Measurements from ENCODE around the gene TMEM222.

Gene TMEM222

DNA sequence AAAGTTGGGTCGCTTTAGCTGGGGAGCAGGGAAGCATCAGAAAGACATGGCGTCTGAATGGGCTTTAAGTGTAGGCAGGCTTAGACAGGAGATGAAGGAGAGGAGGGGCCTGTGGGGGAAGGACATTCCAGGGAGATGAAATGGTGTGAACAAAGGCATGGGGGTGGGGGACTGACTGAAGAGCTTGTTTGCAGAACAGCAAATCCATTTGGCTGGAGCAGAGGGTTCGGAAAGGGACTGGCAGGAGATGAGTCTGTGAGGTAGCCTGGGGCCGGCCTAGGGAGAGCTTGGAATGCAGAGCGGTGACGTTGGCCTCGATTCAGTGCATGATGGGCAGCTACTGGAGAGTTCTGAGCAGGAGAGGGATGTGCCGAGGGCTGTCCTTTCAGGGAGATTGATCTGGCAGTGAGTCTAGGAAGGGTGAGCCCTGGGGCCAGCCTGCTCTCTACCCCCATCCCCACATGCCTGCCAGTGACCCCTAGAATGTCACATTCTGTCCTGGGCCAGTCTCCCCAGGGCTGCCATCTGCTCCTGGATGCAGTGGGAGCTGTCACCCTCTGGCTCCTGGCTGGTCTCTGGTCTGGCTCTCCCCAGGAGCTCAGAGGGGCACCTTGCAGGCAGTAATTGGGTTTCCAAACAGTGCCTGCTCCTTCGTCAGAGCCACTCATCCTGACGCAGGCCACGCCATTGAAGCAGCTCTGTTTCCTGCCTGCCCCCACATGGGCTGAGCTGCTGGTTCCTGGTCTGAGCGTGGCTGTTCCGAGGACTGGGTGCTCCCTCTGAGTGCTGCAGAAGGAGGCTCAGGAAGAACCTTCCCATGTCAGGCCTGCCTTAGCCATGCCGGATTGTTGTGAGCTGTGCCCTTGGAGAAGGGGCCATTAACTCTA lies 22.3 kb upstream of the TMEM222 start:
- Histone ChIP-seq H3K9me3 (ENCODE audit: insufficient read depth, low read length) (no peaks in the 10 kb centered on the region), H3K79me2 (ENCODE audit: insufficient read depth, low read length) (no peaks in the 10 kb centered on the region), H2AFZ (ENCODE audit: low read depth, low read length, severe bottlenecking) (no peak overlapping the region), H3K9me2 (replicated peaks; ENCODE audit: insufficient read depth, low read length) (no peaks in the 10 kb centered on the region), H3K4me2 (ENCODE audit: low read depth, low read length, poor library complexity, severe bottlenecking) (no peak overlapping the region), H3F3A (ENCODE audit: insufficient read depth) (no peaks in the 10 kb centered on the region), H3K36me3 (ENCODE audit: low read length) (no peaks in the 10 kb centered on the region; the same call in 1 of the 2 replicates), H3K9ac (ENCODE audit: low read length) (no peak overlapping the region), H4K20me1 (ENCODE audit: low read depth, low read length) (no peaks in the 10 kb centered on the region), H3K4me3 (ENCODE audit: insufficient read depth, low read length, poor library complexity, severe bottlenecking) (no peak overlapping the region), H3K27ac (ENCODE audit: low read depth, low read length) (no peak overlapping the region), H3K27me3 (ENCODE audit: low read length) (no peaks in the 10 kb centered on the region)
- TF ChIP-seq, protein P1, sequence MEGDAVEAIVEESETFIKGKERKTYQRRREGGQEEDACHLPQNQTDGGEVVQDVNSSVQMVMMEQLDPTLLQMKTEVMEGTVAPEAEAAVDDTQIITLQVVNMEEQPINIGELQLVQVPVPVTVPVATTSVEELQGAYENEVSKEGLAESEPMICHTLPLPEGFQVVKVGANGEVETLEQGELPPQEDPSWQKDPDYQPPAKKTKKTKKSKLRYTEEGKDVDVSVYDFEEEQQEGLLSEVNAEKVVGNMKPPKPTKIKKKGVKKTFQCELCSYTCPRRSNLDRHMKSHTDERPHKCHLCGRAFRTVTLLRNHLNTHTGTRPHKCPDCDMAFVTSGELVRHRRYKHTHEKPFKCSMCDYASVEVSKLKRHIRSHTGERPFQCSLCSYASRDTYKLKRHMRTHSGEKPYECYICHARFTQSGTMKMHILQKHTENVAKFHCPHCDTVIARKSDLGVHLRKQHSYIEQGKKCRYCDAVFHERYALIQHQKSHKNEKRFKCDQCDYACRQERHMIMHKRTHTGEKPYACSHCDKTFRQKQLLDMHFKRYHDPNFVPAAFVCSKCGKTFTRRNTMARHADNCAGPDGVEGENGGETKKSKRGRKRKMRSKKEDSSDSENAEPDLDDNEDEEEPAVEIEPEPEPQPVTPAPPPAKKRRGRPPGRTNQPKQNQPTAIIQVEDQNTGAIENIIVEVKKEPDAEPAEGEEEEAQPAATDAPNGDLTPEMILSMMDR (IDR thresholded peaks at IDR 0.05; ENCODE audit: insufficient read depth, low read length, poor library complexity, severe bottlenecking), result no peak
- TF ChIP-seq EZH2phosphoT487 (conservative IDR thresholded peaks at IDR 0.05; ENCODE audit: low read length), result no peak

DNA sequence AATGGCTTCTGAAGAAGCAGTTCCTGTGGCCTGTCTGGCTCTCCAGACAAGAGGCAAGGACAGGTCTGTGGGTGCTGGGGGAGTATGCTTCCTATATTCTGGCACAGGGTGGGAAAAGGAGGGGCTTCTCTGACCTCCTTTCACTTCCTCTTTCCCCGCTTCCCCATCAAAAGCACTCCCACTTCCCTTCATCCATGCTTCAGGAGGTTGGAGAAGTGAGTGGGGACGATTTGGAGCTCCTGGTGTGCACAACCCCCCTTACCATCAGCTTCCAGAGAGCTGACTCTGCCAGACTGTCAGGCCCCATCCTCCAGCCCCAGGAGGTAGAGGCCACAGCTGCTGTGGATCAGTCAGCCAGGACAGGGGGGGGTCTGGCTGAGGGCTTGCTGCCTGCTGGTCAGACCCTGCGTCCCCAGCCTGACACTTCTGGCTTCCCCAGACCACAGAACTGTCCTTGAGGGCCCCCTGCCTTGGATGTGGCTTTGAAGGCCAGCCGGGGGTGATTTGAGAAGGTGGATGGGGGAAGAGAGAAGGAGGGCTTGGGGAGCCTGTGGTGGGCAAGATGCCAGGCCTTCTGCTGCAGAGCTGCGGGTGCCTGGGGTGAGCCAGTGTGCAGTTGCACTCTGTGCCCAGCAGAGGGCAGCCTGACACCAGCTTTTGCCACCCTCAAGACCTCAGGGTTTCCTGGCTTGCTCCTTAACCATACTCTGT lies 21.5 kb upstream of the TMEM222 start:
- Histone ChIP-seq H3K4me2 (ENCODE audit: low read depth, low read length, poor library complexity, severe bottlenecking) (no peak overlapping the region), H3K9me3 (ENCODE audit: insufficient read depth, low read length) (no peaks in the 10 kb centered on the region), H3K27me3 (ENCODE audit: low read length) (no peaks in the 10 kb centered on the region), H4K20me1 (ENCODE audit: low read depth, low read length) (no peaks in the 10 kb centered on the region), H3K79me2 (ENCODE audit: insufficient read depth, low read length) (no peaks in the 10 kb centered on the region), H3K9ac (ENCODE audit: low read length) (no peak overlapping the region), H3K9me2 (replicated peaks; ENCODE audit: insufficient read depth, low read length) (no peaks in the 10 kb centered on the region), H3K27ac (ENCODE audit: low read depth, low read length) (no peak overlapping the region), H3K36me3 (ENCODE audit: low read length) (no peaks in the 10 kb centered on the region; the same call in 1 of the 2 replicates), H3K4me3 (ENCODE audit: insufficient read depth, low read length, poor library complexity, severe bottlenecking) (no peak overlapping the region), H2AFZ (ENCODE audit: low read depth, low read length, severe bottlenecking) (no peak overlapping the region), H3F3A (ENCODE audit: insufficient read depth) (no peaks in the 10 kb centered on the region)
- TF ChIP-seq EZH2phosphoT487 (conservative IDR thresholded peaks at IDR 0.05; ENCODE audit: low read length), result no peak
- TF ChIP-seq, protein P1 (IDR thresholded peaks at IDR 0.05; ENCODE audit: insufficient read depth, low read length, poor library complexity, severe bottlenecking), result peak; percentile 66

- H3K27ac ChIP-seq (ENCODE audit: low read depth, low read length), result no peak overlapping the region
- H3K27me3 ChIP-seq (ENCODE audit: low read length), result no peaks in the 10 kb centered on the region
- no peaks in the 10 kb centered on the region for H3K9me2 ChIP-seq (replicated peaks; ENCODE audit: insufficient read depth, low read length)
- no peak overlapping the region for H2AFZ ChIP-seq (ENCODE audit: low read depth, low read length, severe bottlenecking)
- no peak overlapping the region for H3K4me2 ChIP-seq (ENCODE audit: low read depth, low read length, poor library complexity, severe bottlenecking)
- no peaks in the 10 kb centered on the region for H3F3A ChIP-seq (ENCODE audit: insufficient read depth)
- TF ChIP-seq, protein P1 (IDR thresholded peaks at IDR 0.05; ENCODE audit: insufficient read depth, low read length, poor library complexity, severe bottlenecking), result no peak
- TF ChIP-seq EZH2phosphoT487 (conservative IDR thresholded peaks at IDR 0.05; ENCODE audit: low read length), result no peak
- H3K9me3 ChIP-seq (ENCODE audit: insufficient read depth, low read length), result no peaks in the 10 kb centered on the region
- H4K20me1 ChIP-seq (ENCODE audit: low read depth, low read length), result no peaks in the 10 kb centered on the region
- no peaks in the 10 kb centered on the region for H3K79me2 ChIP-seq (ENCODE audit: insufficient read depth, low read length)
- no peak overlapping the region for H3K9ac ChIP-seq (ENCODE audit: low read length)
- H3K4me3 ChIP-seq (ENCODE audit: insufficient read depth, low read length, poor library complexity, severe bottlenecking), result no peak overlapping the region
- no peaks in the 10 kb centered on the region; the same call in 1 of the 2 replicates for H3K36me3 ChIP-seq (ENCODE audit: low read length)
Measured at GRCh38 chr1:27301052-27301422, 20.9 kb upstream of the TMEM222 start.
